Measurements from ENCODE around the gene TP53I13. TPM values are rescaled to one million over a fixed set of nuclear protein-coding genes. Genes with fewer than 3 reads are reported as not detected.

Gene TP53I13
- total RNA-seq, 1 donor from 2014 or later, result 62.7 TPM

- ATAC-seq (peak in 1 of 2 donors; percentile 0), DNase-seq (no peak)
- Histone ChIP-seq H3K4me3 (peak overlapping the region; percentile 47), H3K9me3 (no peaks in the 10 kb centered on the region), H3K27ac (no peak overlapping the region), H3K36me3 (no peaks in the 10 kb centered on the region), H3K27me3 (ENCODE audit: low read depth) (peaks cover 11% of the 10 kb centered on the region), H3K4me1 (peaks cover 47% of the 10 kb centered on the region)
- no peak for TF ChIP-seq CTCF (IDR thresholded peaks at IDR 0.05)
- intact Hi-C loops (cut with DNase I), result no loop called here
Observed at GRCh38 chr17:29612404-29613280, 44.1 kb downstream of the TP53I13 start.

- Histone ChIP-seq H3K9me3 (no peaks in the 10 kb centered on the region), H3K4me1 (peaks cover 55% of the 10 kb centered on the region), H3K36me3 (no peaks in the 10 kb centered on the region), H3K27ac (no peak overlapping the region), H3K4me3 (peak overlapping the region; percentile 47), H3K27me3 (ENCODE audit: low read depth) (peaks cover 11% of the 10 kb centered on the region)
- ATAC-seq (peak; percentile 69 to 82), DNase-seq (peak; percentile 95)
- intact Hi-C loops (cut with DNase I), result no loop called here
- TF ChIP-seq CTCF (IDR thresholded peaks at IDR 0.05), result peak; percentile 93
Observed at GRCh38 chr17:29613352-29613837, 44.9 kb downstream of the TP53I13 start.

GRCh38 chr17:29613856-29614255, 45.4 kb downstream of the TP53I13 start:
- H3K27me3 ChIP-seq (ENCODE audit: low read depth), result peaks cover 11% of the 10 kb centered on the region
- no peak overlapping the region for H3K27ac ChIP-seq
- H3K9me3 ChIP-seq, result no peaks in the 10 kb centered on the region
- no peaks in the 10 kb centered on the region for H3K36me3 ChIP-seq
- ATAC-seq, result no peak
- intact Hi-C loops (cut with DNase I), result no loop called here
- no peak for DNase-seq
- H3K4me3 ChIP-seq, result peak overlapping the region; percentile 47
- no peak for TF ChIP-seq CTCF (IDR thresholded peaks at IDR 0.05)
- peaks cover 57% of the 10 kb centered on the region for H3K4me1 ChIP-seq

- intact Hi-C loops (cut with DNase I), result no loop called here
- Histone ChIP-seq H3K27ac (no peak overlapping the region), H3K9me3 (no peaks in the 10 kb centered on the region), H3K36me3 (no peaks in the 10 kb centered on the region), H3K4me3 (peak overlapping the region; percentile 53), H3K27me3 (ENCODE audit: low read depth) (peaks cover 11% of the 10 kb centered on the region), H3K4me1 (peaks cover 57% of the 10 kb centered on the region)
- no peak for ATAC-seq
- DNase-seq, result no peak
- TF ChIP-seq CTCF (IDR thresholded peaks at IDR 0.05), result no peak
Observed at GRCh38 chr17:29614349-29615047, 46.0 kb downstream of the TP53I13 start.

- H3K4me3 ChIP-seq, result peak overlapping the region; percentile 53
- H3K9me3 ChIP-seq, result no peaks in the 10 kb centered on the region
- H3K36me3 ChIP-seq, result no peaks in the 10 kb centered on the region
- DNase-seq, result peak; percentile 79
- TF ChIP-seq CTCF (IDR thresholded peaks at IDR 0.05), result no peak
- intact Hi-C loops (cut with DNase I), result no loop called here
- peaks cover 57% of the 10 kb centered on the region for H3K4me1 ChIP-seq
- H3K27me3 ChIP-seq (ENCODE audit: low read depth), result peaks cover 11% of the 10 kb centered on the region
- ATAC-seq, result peak in 1 of 2 donors; percentile 14
- peak overlapping the region; percentile 69 for H3K27ac ChIP-seq
Observed at GRCh38 chr17:29615048-29615385, 46.5 kb downstream of the TP53I13 start.

All from lower lobe of right lung (tissue), 2 donors.